GM12872 (cell line): ENCODE results near the gene PLXNA3.

ENCODE experiments used
- CTCF ChIP-seq: IDR thresholded peaks from 3 replicates; pipeline ENCODE4 v1.5.1; 2011; ENCODE audit warnings: low read depth, mild to moderate bottlenecking, low read length, moderate library complexity; ENCODE audit not compliant: insufficient read depth

Gene PLXNA3

GRCh38 chrX:154519389-154519788 lies 61.3 kb downstream of the PLXNA3 start:
- TF ChIP-seq CTCF = no peak

- TF ChIP-seq CTCF = no peak
Observed at GRCh38 chrX:154525606-154526490, 67.8 kb downstream of the PLXNA3 start.

GRCh38 chrX:154526901-154527675 lies 69.0 kb downstream of the PLXNA3 start:
- peak; percentile 61 for TF ChIP-seq CTCF
